SU-DHL-6 (cell line): ENCODE measurements around the gene IL21R.

Source experiments
- H2AFZ ChIP-seq: fragments of 200-600 bp; sonication (generic); 2 replicates; pipeline ENCODE4 v1.6.1; 2014; ENCODE audit warnings: low read depth, mild to moderate bottlenecking, moderate library complexity, mixed read lengths, antibody characterized with exemption, low read length; ENCODE audit not compliant: severe bottlenecking
- H3F3A ChIP-seq: fragments of 200-600 bp; shearing (Covaris generic); 2 replicates; pipeline ENCODE4 v1.6.0; 2016; ENCODE audit warnings: antibody characterized with exemption, mild to moderate bottlenecking; ENCODE audit not compliant: insufficient read depth
- H3K27ac ChIP-seq: fragments of 200-600 bp; sonication (generic); 2 replicates; pipeline ENCODE4 v1.5.1; 2016; ENCODE audit warnings: low read depth, mild to moderate bottlenecking, low read length, moderate library complexity, mixed read lengths
- H3K27me3 ChIP-seq: fragments of 200-600 bp; sonication (generic), shearing (Covaris generic); 2 replicates; pipeline ENCODE4 v1.6.0; 2014; ENCODE audit warnings: mild to moderate bottlenecking, low read length
- H3K36me3 ChIP-seq: fragments of 200-600 bp; sonication (generic); 2 replicates; pipeline ENCODE4 v1.6.1; 2014; ENCODE audit warnings: mild to moderate bottlenecking, low read length, mixed read lengths
- H3K4me2 ChIP-seq: fragments of 300-600, 200-600 bp; shearing (Covaris generic), sonication (generic); 2 replicates; pipeline ENCODE4 v1.6.0; 2014; ENCODE audit warnings: low read length, low read depth, mild to moderate bottlenecking; ENCODE audit not compliant: poor library complexity, severe bottlenecking
- H3K4me3 ChIP-seq: fragments of 200-600 bp; sonication (generic); 2 replicates; pipeline ENCODE4 v1.5.1; 2014; ENCODE audit warnings: antibody characterized with exemption, low read length, mild to moderate bottlenecking, mixed read lengths; ENCODE audit not compliant: insufficient read depth, poor library complexity, severe bottlenecking
- H3K79me2 ChIP-seq: fragments of 200-600 bp; sonication (generic); 2 replicates; pipeline ENCODE4 v1.6.1; 2014; ENCODE audit warnings: mild to moderate bottlenecking, low read length, moderate library complexity; ENCODE audit not compliant: insufficient read depth
- H3K9ac ChIP-seq: fragments of 200-600 bp; sonication (generic); 2 replicates; pipeline ENCODE4 v1.7.0; 2014; ENCODE audit warnings: mild to moderate bottlenecking, low read length
- H3K9me2 ChIP-seq: fragments of 200-600 bp; sonication (generic); replicated peaks from 2 replicates; pipeline ENCODE4 v1.6.1; 2014; ENCODE audit warnings: low read length; ENCODE audit not compliant: insufficient read depth
- H3K9me3 ChIP-seq: fragments of 200-600 bp; sonication (generic); 2 replicates; pipeline ENCODE4 v1.6.1; 2014; ENCODE audit warnings: low read length, mixed read lengths; ENCODE audit not compliant: insufficient read depth
- H4K20me1 ChIP-seq: fragments of 200-600 bp; sonication (generic); 2 replicates; pipeline ENCODE4 v1.6.1; 2014; ENCODE audit warnings: low read depth, mild to moderate bottlenecking, antibody characterized with exemption, low read length, moderate library complexity, mixed read lengths
- CTCF ChIP-seq: fragments of 200-600 bp; sonication (generic); IDR thresholded peaks from one replicate; pipeline ENCODE4 v1.5.1; 2017; ENCODE audit warnings: antibody characterized with exemption, mild to moderate bottlenecking, low read length, moderate library complexity; ENCODE audit not compliant: insufficient read depth, poor library complexity, severe bottlenecking
- EZH2phosphoT487 ChIP-seq: fragments of 200-600 bp; sonication (generic), shearing (Covaris generic); conservative IDR thresholded peaks from 2 replicates; pipeline ENCODE4 v1.6.1; 2018; ENCODE audit warnings: mild to moderate bottlenecking, antibody characterized with exemption, low read length, moderate library complexity, mixed read lengths

Gene IL21R

GRCh38 chr16:27495191-27495590 is 93.2 kb downstream of the IL21R start:
- no peak overlapping the region for H2AFZ ChIP-seq
- no peaks in the 10 kb centered on the region for H3K27me3 ChIP-seq
- no peak overlapping the region for H3K9ac ChIP-seq
- no peaks in the 10 kb centered on the region for H3F3A ChIP-seq
- H3K27ac ChIP-seq: no peak overlapping the region
- no peaks in the 10 kb centered on the region for H3K9me3 ChIP-seq
- H3K4me2 ChIP-seq: no peak overlapping the region
- H4K20me1 ChIP-seq: no peaks in the 10 kb centered on the region
- no peaks in the 10 kb centered on the region; the same call in 1 of the 2 replicates for H3K36me3 ChIP-seq
- H3K4me3 ChIP-seq: no peak overlapping the region
- H3K79me2 ChIP-seq: no peaks in the 10 kb centered on the region
- TF ChIP-seq EZH2phosphoT487 (no peak), CTCF (no peak)
- H3K9me2 ChIP-seq: no peaks in the 10 kb centered on the region

GRCh38 chr16:27498031-27498825 is 96.3 kb downstream of the IL21R start:
- 0 out of 2 replicates have a peak, but pooled peaks cover 4% of the 10 kb centered on the region for H3K36me3 ChIP-seq
- no peak overlapping the region for H3K9ac ChIP-seq
- no peak overlapping the region for H2AFZ ChIP-seq
- no peaks in the 10 kb centered on the region for H3K79me2 ChIP-seq
- H4K20me1 ChIP-seq: no peaks in the 10 kb centered on the region
- no peaks in the 10 kb centered on the region for H3K9me3 ChIP-seq
- no peaks in the 10 kb centered on the region for H3K9me2 ChIP-seq
- no peak for TF ChIP-seq CTCF
- TF ChIP-seq EZH2phosphoT487: no peak
- H3K27ac ChIP-seq: no peak overlapping the region
- H3K4me2 ChIP-seq: no peak overlapping the region
- no peaks in the 10 kb centered on the region for H3F3A ChIP-seq
- no peak overlapping the region for H3K4me3 ChIP-seq
- H3K27me3 ChIP-seq: no peaks in the 10 kb centered on the region

- Histone ChIP-seq H3K27ac (no peak overlapping the region), H2AFZ (no peak overlapping the region), H3K4me3 (no peak overlapping the region), H3F3A (no peaks in the 10 kb centered on the region), H3K9ac (no peak overlapping the region), H3K79me2 (no peaks in the 10 kb centered on the region), H3K9me3 (no peaks in the 10 kb centered on the region), H4K20me1 (no peaks in the 10 kb centered on the region), H3K9me2 (no peaks in the 10 kb centered on the region), H3K27me3 (no peaks in the 10 kb centered on the region), H3K36me3 (0 out of 2 replicates have a peak, but pooled peaks cover 4% of the 10 kb centered on the region), H3K4me2 (no peak overlapping the region)
- TF ChIP-seq CTCF (no peak), EZH2phosphoT487 (no peak)
These were observed 97.1 kb downstream of the IL21R start for GRCh38 chr16:27498916-27499658.
